Loucy (cell line): ENCODE data around the gene DCUN1D2.

Experiments used
- H2AFZ ChIP-seq: fragments of 200-600 bp; sonication (generic); 2 replicates; pipeline ENCODE4 v1.6.0; 2016; ENCODE audit warnings: antibody characterized with exemption, mild to moderate bottlenecking, low read length, moderate library complexity
- H3F3A ChIP-seq: fragments of 200-600 bp; 2 replicates; pipeline ENCODE4 v1.6.0; 2016; ENCODE audit warnings: antibody characterized with exemption, low read depth, mild to moderate bottlenecking
- H3K27me3 ChIP-seq: fragments of 200-600 bp; sonication (generic); 2 replicates; pipeline ENCODE4 v1.6.1; 2014; ENCODE audit warnings: low read length, mild to moderate bottlenecking; ENCODE audit not compliant: insufficient read depth, poor library complexity, severe bottlenecking
- H3K36me3 ChIP-seq: fragments of 200-600 bp; sonication (generic); 2 replicates; pipeline ENCODE4 v1.6.1; 2016; ENCODE audit warnings: low read length; ENCODE audit not compliant: insufficient read depth
- H3K4me1 ChIP-seq: fragments of 200-600 bp; sonication (generic); 2 replicates; pipeline ENCODE4 v1.5.1; 2014; ENCODE audit warnings: low read length, mild to moderate bottlenecking; ENCODE audit not compliant: insufficient read depth, poor library complexity, severe bottlenecking
- H3K4me2 ChIP-seq: fragments of 200-600 bp; sonication (generic); 2 replicates; pipeline ENCODE4 v1.6.0; 2014; ENCODE audit warnings: antibody characterized with exemption, low read length, low read depth, mild to moderate bottlenecking; ENCODE audit not compliant: poor library complexity, severe bottlenecking
- H3K4me3 ChIP-seq: fragments of 200-600 bp; sonication (generic); 2 replicates; pipeline ENCODE4 v1.5.1; 2014; ENCODE audit warnings: low read length, mild to moderate bottlenecking, mixed read lengths; ENCODE audit not compliant: poor library complexity, severe bottlenecking
- H3K79me2 ChIP-seq: fragments of 200-600 bp; sonication (generic); 2 replicates; pipeline ENCODE4 v1.6.1; 2014; ENCODE audit warnings: low read length; ENCODE audit not compliant: insufficient read depth
- H3K9ac ChIP-seq: fragments of 200-600 bp; sonication (generic); 2 replicates; pipeline ENCODE4 v1.6.0; 2014; ENCODE audit warnings: mild to moderate bottlenecking, low read depth, low read length, moderate library complexity; ENCODE audit not compliant: poor library complexity, severe bottlenecking
- H3K9me2 ChIP-seq: fragments of 200-600 bp; sonication (generic); replicated peaks from 2 replicates; pipeline ENCODE4 v1.6.1; 2016; ENCODE audit warnings: low read depth, low read length, mixed read lengths
- H3K9me3 ChIP-seq: fragments of 200-600 bp; sonication (generic); 2 replicates; pipeline ENCODE4 v1.6.1; 2014; ENCODE audit warnings: mild to moderate bottlenecking, antibody characterized with exemption, low read length, low read depth; ENCODE audit not compliant: insufficient read depth
- H4K20me1 ChIP-seq: fragments of 200-600 bp; sonication (generic); 2 replicates; pipeline ENCODE4 v1.6.0; 2014; ENCODE audit warnings: antibody characterized with exemption, low read length, mild to moderate bottlenecking; ENCODE audit not compliant: insufficient read depth, poor library complexity, severe bottlenecking
- EZH2phosphoT487 ChIP-seq: fragments of 200-600 bp; IDR thresholded peaks from 2 replicates; pipeline ENCODE4 v1.6.1; 2018; ENCODE audit warnings: antibody characterized with exemption, mild to moderate bottlenecking, moderate library complexity, borderline replicate concordance
- TF ChIP-seq, protein P1 (sequence below): fragments of 200-600 bp; sonication (generic); conservative IDR thresholded peaks from 2 replicates; pipeline ENCODE4 v1.5.1; 2014; ENCODE audit warnings: mild to moderate bottlenecking, antibody characterized with exemption, low read length

The DCUN1D2 gene

DNA sequence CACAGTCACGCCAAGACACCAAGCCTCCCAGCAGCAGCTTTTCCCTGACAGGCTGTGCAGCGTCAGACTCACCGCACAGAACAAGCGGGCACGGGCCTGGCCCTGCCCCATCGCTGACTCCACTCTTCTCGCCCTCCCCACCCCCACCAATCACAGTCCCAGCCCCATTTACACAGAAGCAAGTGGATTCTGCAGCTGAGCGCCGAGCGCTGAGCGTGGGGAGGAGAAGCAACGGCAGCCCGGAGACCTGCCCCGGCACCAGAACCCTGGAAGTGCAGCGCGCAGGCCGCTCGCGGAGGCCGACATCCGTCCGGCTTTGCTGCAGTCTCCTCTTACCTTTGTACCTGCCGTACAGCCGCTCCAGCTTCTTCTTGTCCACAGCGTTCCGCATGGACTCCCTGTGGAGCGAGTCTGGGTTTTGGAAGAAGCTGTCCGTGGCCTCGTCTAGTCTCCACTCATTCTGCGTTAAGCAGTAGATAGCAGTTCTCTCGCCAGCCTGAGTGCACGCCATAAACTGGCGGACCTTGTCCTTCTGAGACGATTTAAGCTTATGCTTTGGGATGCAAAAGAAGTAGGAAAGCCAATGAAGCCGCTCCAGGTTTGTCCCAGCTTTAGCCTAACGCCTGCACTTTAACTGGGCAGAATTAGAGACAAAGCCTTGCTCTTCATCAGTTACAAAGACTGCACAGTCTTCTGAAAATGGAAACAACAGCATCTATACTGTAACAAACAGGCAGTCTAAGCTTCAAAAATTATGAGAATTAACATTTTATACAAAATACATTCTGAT is 6.8 kb downstream of the DCUN1D2 start:
- H3K9me2 ChIP-seq: no peaks in the 10 kb centered on the region
- no peak overlapping the region for H2AFZ ChIP-seq
- TF ChIP-seq, protein P1, sequence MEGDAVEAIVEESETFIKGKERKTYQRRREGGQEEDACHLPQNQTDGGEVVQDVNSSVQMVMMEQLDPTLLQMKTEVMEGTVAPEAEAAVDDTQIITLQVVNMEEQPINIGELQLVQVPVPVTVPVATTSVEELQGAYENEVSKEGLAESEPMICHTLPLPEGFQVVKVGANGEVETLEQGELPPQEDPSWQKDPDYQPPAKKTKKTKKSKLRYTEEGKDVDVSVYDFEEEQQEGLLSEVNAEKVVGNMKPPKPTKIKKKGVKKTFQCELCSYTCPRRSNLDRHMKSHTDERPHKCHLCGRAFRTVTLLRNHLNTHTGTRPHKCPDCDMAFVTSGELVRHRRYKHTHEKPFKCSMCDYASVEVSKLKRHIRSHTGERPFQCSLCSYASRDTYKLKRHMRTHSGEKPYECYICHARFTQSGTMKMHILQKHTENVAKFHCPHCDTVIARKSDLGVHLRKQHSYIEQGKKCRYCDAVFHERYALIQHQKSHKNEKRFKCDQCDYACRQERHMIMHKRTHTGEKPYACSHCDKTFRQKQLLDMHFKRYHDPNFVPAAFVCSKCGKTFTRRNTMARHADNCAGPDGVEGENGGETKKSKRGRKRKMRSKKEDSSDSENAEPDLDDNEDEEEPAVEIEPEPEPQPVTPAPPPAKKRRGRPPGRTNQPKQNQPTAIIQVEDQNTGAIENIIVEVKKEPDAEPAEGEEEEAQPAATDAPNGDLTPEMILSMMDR: no peak
- TF ChIP-seq EZH2phosphoT487: no peak
- H3K4me1 ChIP-seq: peaks cover 30% of the 10 kb centered on the region
- no peaks in the 10 kb centered on the region for H3K9me3 ChIP-seq
- peak overlapping the region; percentile 47 for H3K4me2 ChIP-seq
- H3F3A ChIP-seq: no peaks in the 10 kb centered on the region
- H3K9ac ChIP-seq: no peak overlapping the region
- peaks cover 63% of the 10 kb centered on the region for H3K79me2 ChIP-seq
- peaks cover 15% of the 10 kb centered on the region; the same call in 1 of the 2 replicates for H3K36me3 ChIP-seq
- H4K20me1 ChIP-seq: peaks cover 28% of the 10 kb centered on the region
- no peak overlapping the region for H3K4me3 ChIP-seq
- no peaks in the 10 kb centered on the region for H3K27me3 ChIP-seq

DNA sequence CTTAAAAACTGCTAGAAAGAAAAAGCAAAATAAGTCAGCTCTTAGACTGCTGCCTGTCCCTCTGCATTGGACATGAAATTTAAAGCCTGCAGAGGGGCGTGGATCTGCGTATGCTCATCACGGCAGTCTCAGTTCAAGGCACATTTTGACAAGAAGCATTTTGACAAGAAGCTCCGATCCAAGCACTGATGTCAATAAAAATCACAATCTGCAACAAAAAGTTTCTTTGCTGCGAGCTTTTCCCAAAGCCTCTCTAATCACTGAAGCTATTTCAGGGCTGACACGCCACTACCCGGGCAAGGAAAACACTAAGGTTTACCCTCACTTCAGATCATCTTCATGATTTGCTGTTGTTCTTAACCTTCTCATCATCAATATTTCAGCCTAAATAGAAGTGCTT is 7.4 kb downstream of the DCUN1D2 start:
- H3K4me3 ChIP-seq: no peak overlapping the region
- H3K9ac ChIP-seq: no peak overlapping the region
- H3K9me3 ChIP-seq: no peaks in the 10 kb centered on the region
- H3K4me1 ChIP-seq: peaks cover 24% of the 10 kb centered on the region
- peak overlapping the region; percentile 47 for H3K4me2 ChIP-seq
- H3K36me3 ChIP-seq: peaks cover 21% of the 10 kb centered on the region; the same call in 1 of the 2 replicates
- H3K9me2 ChIP-seq: no peaks in the 10 kb centered on the region
- H2AFZ ChIP-seq: no peak overlapping the region
- TF ChIP-seq EZH2phosphoT487: no peak
- TF ChIP-seq, protein P1: no peak
- no peaks in the 10 kb centered on the region for H3F3A ChIP-seq
- H3K79me2 ChIP-seq: peaks cover 56% of the 10 kb centered on the region
- H4K20me1 ChIP-seq: peaks cover 23% of the 10 kb centered on the region
- H3K27me3 ChIP-seq: no peaks in the 10 kb centered on the region

DNA sequence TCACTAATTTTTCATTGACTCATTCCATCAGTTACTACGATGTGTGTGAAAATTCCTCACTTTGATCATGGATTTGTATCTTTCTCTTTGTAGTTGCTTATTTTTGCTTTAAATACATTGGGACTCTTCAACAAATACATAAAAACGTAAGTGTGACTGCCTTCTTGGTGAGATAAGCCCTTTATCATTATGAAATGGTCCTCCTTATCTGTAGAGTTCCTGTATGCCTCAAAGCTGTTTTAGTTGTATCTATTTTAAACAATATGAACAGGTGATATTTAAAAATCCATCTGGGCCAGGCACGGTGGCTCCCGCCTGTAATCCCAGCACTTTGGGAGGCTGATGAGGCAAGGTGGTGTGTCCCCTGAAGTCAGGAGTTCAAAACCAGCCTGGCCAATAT is 11.3 kb downstream of the DCUN1D2 start:
- no peak overlapping the region for H2AFZ ChIP-seq
- H4K20me1 ChIP-seq: peaks cover 5% of the 10 kb centered on the region
- H3K79me2 ChIP-seq: peaks cover 21% of the 10 kb centered on the region; the same call in 1 of the 2 replicates
- no peak overlapping the region for H3K4me3 ChIP-seq
- H3F3A ChIP-seq: no peaks in the 10 kb centered on the region
- H3K9me2 ChIP-seq: no peaks in the 10 kb centered on the region
- peaks cover 36% of the 10 kb centered on the region; the same call in 1 of the 2 replicates for H3K36me3 ChIP-seq
- no peak overlapping the region for H3K4me2 ChIP-seq
- TF ChIP-seq, protein P1: no peak
- TF ChIP-seq EZH2phosphoT487: no peak
- H3K27me3 ChIP-seq: no peaks in the 10 kb centered on the region
- peaks cover under 1% of the 10 kb centered on the region for H3K4me1 ChIP-seq
- H3K9me3 ChIP-seq: no peaks in the 10 kb centered on the region
- no peak overlapping the region for H3K9ac ChIP-seq
